ENCODE results near the gene ZNF879.

DNA sequence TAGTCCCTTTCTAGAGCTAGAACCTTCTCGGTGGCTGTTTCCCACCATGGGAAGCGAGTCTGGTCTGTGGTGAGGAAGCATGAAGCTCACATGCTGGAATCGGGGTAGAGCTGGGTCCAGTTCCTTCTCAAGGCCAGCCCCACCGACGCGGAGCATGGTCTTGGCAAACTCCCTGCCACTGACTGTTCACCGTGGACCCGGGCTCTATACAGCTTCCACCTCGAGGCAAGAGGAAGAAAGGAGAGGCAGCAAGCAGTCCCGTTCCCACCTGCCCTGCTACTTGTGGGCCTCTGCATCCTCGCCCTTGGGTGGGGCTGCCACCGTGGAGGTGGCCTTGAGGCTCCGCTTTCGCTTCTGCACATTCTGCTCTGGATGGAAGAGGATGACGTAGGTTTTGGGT lies 42.2 kb upstream of the ZNF879 start:
- TF ChIP-seq, protein P1, sequence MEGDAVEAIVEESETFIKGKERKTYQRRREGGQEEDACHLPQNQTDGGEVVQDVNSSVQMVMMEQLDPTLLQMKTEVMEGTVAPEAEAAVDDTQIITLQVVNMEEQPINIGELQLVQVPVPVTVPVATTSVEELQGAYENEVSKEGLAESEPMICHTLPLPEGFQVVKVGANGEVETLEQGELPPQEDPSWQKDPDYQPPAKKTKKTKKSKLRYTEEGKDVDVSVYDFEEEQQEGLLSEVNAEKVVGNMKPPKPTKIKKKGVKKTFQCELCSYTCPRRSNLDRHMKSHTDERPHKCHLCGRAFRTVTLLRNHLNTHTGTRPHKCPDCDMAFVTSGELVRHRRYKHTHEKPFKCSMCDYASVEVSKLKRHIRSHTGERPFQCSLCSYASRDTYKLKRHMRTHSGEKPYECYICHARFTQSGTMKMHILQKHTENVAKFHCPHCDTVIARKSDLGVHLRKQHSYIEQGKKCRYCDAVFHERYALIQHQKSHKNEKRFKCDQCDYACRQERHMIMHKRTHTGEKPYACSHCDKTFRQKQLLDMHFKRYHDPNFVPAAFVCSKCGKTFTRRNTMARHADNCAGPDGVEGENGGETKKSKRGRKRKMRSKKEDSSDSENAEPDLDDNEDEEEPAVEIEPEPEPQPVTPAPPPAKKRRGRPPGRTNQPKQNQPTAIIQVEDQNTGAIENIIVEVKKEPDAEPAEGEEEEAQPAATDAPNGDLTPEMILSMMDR (conservative IDR thresholded peaks at IDR 0.05; ENCODE audit: low read length) = no peak
- no peak for TF ChIP-seq EZH2phosphoT487 (IDR thresholded peaks at IDR 0.05; ENCODE audit: borderline replicate concordance)
